ENCODE results near the gene HUWE1. TPM values are rescaled to one million over a fixed set of nuclear protein-coding genes. Genes with fewer than 3 reads are reported as not detected.

HUWE1 gene
- total RNA-seq, 1 experiment from 2014 or later = 277 TPM

GRCh38 chrX:53595266-53595810 lies 91.2 kb downstream of the HUWE1 start (continued):
- TF ChIP-seq ZNF512 (CRISPR knock-in tag; IDR thresholded peaks at IDR 0.05; ENCODE audit: borderline replicate concordance) = no peak
- TF ChIP-seq TCF7 (CRISPR knock-in tag; IDR thresholded peaks at IDR 0.05; ENCODE audit: low read depth) = no peak

DNA sequence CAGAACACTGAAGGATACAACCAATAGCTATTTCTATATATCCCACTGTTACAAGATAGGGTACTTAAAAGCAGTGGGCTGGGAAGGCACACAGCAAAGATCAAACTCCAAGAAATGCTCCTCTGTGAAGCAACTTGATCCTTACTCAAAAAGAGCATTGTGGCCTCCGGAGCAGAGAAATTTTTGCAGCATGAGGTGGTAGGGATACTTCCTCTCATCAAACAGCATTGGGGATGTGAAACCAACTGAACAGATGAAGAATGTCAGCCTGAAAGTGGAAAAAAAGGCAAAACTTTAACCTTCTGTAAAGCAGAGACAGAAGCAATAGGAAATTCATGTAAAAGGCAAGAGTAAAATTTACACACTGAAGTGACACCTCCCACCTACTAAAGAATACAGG lies 92.2 kb downstream of the HUWE1 start:
- Mint-ChIP-seq H3K4me3 (no peak overlapping the region), H3K27me3 (ENCODE audit: low read depth) (no peaks in the 10 kb centered on the region), H3K27ac (no peak overlapping the region), H3K9me3 (no peaks in the 10 kb centered on the region), H3K36me3 (peaks cover 71% of the 10 kb centered on the region), H3K4me1 (no peaks in the 10 kb centered on the region)
- TF ChIP-seq MYBL2 (CRISPR knock-in tag; IDR thresholded peaks at IDR 0.05) (no peak), CREB1 (CRISPR knock-in tag; IDR thresholded peaks at IDR 0.05) (no peak), ZNF232 (CRISPR knock-in tag; IDR thresholded peaks at IDR 0.05) (no peak), ZNF512 (CRISPR knock-in tag; IDR thresholded peaks at IDR 0.05; ENCODE audit: borderline replicate concordance) (no peak)
- ChIA-PET POLR2A (no interaction called here), CTCF (no interaction called here)
- no peak for ATAC-seq
- DNase-seq (ENCODE audit: low spot score) = no peak

DNA sequence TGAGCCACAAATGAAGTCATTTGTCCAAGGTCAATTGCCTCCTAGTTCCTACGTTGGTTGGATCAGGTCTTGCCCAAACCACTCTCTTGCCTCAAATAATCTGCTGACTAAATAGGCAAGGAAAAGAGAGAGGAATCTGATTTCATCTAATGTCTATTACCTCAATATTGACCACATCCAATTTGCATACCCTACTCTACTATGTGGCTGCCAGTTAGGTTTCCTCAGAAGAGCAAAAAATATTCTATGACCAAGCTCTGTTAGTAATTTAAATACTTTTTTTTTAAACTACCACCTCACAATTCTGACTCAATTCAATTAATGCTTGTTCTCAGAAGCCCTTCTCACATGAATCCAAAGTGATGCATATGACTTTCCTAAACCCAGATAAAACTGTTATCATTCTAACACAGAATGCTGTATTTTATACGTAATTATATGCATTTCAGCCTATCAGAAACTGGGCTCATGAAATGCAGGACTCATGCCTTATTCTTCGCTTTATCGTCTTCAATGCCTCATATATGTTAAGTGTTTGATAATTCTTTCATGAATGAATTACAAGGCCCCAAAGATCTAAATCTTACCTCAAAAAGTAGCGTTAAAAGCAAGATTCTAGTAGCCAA lies 98.6 kb downstream of the HUWE1 start:
- ATAC-seq (no peak), DNase-seq (ENCODE audit: low spot score) (no peak)
- Mint-ChIP-seq H3K4me3 (no peak overlapping the region), H3K27ac (no peak overlapping the region), H3K9me3 (no peaks in the 10 kb centered on the region), H3K36me3 (peaks cover 87% of the 10 kb centered on the region), H3K27me3 (ENCODE audit: low read depth) (no peaks in the 10 kb centered on the region), H3K4me1 (no peaks in the 10 kb centered on the region)
- POLR2A ChIA-PET = no interaction called here
- no peak for TF ChIP-seq ESRRA (CRISPR knock-in tag; IDR thresholded peaks at IDR 0.05; ENCODE audit: borderline replicate concordance)
- no peak for TF ChIP-seq SMAD3 (CRISPR knock-in tag; IDR thresholded peaks at IDR 0.05; ENCODE audit: borderline replicate concordance)
- no peak for TF ChIP-seq USF2 (CRISPR knock-in tag; IDR thresholded peaks at IDR 0.05)
- TF ChIP-seq NR1H2 (CRISPR knock-in tag; IDR thresholded peaks at IDR 0.05) = no peak
- CTCF ChIA-PET = no interaction called here

DNA sequence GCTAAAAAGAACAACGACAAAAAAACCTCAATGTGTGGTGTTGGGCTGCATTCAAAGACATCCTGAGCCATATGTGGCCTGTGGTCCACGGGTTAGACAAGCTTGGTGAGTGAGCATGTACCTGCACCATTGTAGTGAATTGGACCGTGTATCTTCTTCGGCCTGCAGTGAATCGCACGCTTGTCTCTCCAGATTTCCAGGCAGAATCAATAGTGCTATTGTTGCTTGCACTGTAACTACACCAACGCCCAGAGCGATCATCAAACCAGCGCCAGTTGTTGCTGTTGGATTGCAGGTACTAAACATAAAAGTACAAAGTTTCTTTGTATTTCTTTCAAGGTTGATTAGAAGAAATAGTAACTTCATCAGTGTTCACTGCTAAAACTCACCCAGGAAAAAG lies 101.6 kb downstream of the HUWE1 start:
- POLR2A ChIA-PET = no interaction called here
- H3K4me3 Mint-ChIP-seq = no peak overlapping the region
- ATAC-seq = no peak
- TF ChIP-seq AFF4 (CRISPR knock-in tag; IDR thresholded peaks at IDR 0.05; ENCODE audit: borderline replicate concordance) = no peak
- TF ChIP-seq, protein P1, sequence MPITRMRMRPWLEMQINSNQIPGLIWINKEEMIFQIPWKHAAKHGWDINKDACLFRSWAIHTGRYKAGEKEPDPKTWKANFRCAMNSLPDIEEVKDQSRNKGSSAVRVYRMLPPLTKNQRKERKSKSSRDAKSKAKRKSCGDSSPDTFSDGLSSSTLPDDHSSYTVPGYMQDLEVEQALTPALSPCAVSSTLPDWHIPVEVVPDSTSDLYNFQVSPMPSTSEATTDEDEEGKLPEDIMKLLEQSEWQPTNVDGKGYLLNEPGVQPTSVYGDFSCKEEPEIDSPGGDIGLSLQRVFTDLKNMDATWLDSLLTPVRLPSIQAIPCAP (CRISPR knock-in tag; IDR thresholded peaks at IDR 0.05) = no peak
- TF ChIP-seq, protein P2, sequence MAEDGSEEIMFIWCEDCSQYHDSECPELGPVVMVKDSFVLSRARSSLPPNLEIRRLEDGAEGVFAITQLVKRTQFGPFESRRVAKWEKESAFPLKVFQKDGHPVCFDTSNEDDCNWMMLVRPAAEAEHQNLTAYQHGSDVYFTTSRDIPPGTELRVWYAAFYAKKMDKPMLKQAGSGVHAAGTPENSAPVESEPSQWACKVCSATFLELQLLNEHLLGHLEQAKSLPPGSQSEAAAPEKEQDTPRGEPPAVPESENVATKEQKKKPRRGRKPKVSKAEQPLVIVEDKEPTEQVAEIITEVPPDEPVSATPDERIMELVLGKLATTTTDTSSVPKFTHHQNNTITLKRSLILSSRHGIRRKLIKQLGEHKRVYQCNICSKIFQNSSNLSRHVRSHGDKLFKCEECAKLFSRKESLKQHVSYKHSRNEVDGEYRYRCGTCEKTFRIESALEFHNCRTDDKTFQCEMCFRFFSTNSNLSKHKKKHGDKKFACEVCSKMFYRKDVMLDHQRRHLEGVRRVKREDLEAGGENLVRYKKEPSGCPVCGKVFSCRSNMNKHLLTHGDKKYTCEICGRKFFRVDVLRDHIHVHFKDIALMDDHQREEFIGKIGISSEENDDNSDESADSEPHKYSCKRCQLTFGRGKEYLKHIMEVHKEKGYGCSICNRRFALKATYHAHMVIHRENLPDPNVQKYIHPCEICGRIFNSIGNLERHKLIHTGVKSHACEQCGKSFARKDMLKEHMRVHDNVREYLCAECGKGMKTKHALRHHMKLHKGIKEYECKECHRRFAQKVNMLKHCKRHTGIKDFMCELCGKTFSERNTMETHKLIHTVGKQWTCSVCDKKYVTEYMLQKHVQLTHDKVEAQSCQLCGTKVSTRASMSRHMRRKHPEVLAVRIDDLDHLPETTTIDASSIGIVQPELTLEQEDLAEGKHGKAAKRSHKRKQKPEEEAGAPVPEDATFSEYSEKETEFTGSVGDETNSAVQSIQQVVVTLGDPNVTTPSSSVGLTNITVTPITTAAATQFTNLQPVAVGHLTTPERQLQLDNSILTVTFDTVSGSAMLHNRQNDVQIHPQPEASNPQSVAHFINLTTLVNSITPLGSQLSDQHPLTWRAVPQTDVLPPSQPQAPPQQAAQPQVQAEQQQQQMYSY (CRISPR knock-in tag; IDR thresholded peaks at IDR 0.05) = no peak
- TF ChIP-seq, protein P3, sequence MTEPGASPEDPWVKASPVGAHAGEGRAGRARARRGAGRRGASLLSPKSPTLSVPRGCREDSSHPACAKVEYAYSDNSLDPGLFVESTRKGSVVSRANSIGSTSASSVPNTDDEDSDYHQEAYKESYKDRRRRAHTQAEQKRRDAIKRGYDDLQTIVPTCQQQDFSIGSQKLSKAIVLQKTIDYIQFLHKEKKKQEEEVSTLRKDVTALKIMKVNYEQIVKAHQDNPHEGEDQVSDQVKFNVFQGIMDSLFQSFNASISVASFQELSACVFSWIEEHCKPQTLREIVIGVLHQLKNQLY (CRISPR knock-in tag; IDR thresholded peaks at IDR 0.05) = no peak

More for the DNA sequence above, 101.6 kb downstream of the HUWE1 start:
- no peak for DNase-seq (ENCODE audit: low spot score)
- Mint-ChIP-seq H3K9me3 (peaks cover 8% of the 10 kb centered on the region), H3K27ac (no peak overlapping the region), H3K27me3 (ENCODE audit: low read depth) (no peaks in the 10 kb centered on the region), H3K36me3 (peaks cover 89% of the 10 kb centered on the region), H3K4me1 (no peaks in the 10 kb centered on the region)
- CTCF ChIA-PET = no interaction called here
